ENCODE data around the gene GZF1.

DNA sequence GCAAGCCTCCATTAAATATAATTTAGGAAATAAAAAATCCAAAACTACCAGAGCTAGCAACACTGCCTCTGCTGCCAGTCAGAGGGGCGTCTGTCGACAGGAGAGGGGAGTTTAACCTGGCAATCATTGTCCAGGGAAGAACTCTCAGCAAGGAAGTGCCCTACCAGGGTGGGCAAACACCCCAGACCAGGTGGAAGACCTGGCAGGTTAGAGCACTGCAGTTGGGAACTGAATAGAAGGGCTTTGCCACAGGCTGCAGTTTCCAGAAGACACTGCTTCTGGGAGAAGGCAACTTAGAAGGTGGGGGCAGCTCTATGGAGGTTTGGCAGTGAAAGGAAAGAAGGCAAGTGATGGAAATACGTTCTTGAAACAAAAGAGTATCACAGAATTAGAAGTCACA is 47.8 kb downstream of the GZF1 start:
- TF ChIP-seq, protein P1, sequence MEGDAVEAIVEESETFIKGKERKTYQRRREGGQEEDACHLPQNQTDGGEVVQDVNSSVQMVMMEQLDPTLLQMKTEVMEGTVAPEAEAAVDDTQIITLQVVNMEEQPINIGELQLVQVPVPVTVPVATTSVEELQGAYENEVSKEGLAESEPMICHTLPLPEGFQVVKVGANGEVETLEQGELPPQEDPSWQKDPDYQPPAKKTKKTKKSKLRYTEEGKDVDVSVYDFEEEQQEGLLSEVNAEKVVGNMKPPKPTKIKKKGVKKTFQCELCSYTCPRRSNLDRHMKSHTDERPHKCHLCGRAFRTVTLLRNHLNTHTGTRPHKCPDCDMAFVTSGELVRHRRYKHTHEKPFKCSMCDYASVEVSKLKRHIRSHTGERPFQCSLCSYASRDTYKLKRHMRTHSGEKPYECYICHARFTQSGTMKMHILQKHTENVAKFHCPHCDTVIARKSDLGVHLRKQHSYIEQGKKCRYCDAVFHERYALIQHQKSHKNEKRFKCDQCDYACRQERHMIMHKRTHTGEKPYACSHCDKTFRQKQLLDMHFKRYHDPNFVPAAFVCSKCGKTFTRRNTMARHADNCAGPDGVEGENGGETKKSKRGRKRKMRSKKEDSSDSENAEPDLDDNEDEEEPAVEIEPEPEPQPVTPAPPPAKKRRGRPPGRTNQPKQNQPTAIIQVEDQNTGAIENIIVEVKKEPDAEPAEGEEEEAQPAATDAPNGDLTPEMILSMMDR (IDR thresholded peaks at IDR 0.05; ENCODE audit: low read depth, low read length) = no peak
- TF ChIP-seq EZH2phosphoT487 (IDR thresholded peaks at IDR 0.05; ENCODE audit: low read depth) = no peak
